Adipose tissue (tissue), 3 donors: ENCODE measurements around the gene RAPGEF3. TPM values are rescaled to one million over a fixed set of nuclear protein-coding genes. Genes with fewer than 3 reads are reported as not detected.

Experiments
- H3K27ac ChIP-seq: one replicate; pipeline ENCODE4 v1.5.1; 2013; ENCODE audit warnings: low read depth, low read length
- WGBS, 3 donors: extraction: QIAGEN DNeasy Blood & Tissue Kit; methylation state at CpG; one replicate each; pipeline ENCODE4 v1.1.7; 2013; 5-methylcytosine and 5-hydroxymethylcytosine counted together
- polyA plus RNA-seq, 3 donors: library from polyadenylated mRNA; stranded (reverse); fragments of 200-250 nt; gene quantifications; one replicate each; pipeline ENCODE4 v1.2.3, GENCODE V29; 2013
- donor health status: healthy with polysubstance abuse.
- donor health status: Bipolar disorder and iron deficiency.
- donor health status: healthy.

The RAPGEF3 gene
- polyA plus RNA-seq, 3 donors, result 11.6 to 239 (median 57.9) TPM

GRCh38 chr12:47793015-47793681, 34.5 kb upstream of the RAPGEF3 start:
- no peak overlapping the region for H3K27ac ChIP-seq
- 83 to 90% (median 85%) methylated on average over 15 of the region's 15 CpGs for WGBS, 3 donors

DNA sequence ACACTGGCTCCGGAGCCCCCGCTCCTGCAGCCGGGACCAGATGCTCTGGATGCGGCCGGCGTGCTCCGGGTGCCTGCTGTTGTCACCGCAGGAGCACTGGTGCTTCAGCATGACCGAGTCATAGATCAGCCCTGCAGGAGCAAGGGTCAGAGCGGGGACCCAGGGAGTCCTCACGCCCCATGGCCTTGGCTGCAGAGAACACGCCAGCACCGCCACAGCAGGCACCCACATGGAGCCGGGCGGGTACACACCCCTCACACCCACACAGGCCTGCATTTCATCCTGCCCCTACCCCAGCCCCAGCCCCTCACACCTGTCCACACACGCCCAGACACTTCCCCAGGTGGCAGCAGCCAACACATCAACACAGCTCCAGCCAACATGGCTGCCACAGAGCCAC, 33.2 kb upstream of the RAPGEF3 start:
- H3K27ac ChIP-seq, result no peak overlapping the region
- WGBS, 3 donors, result 93 to 98% (median 93%) methylated on average over 16 of the region's 16 CpGs

GRCh38 chr12:47791351-47791746, 32.7 kb upstream of the RAPGEF3 start:
- WGBS, 3 donors, result 93 to 94% (median 93%) methylated on average over 13 to 14 of the region's 14 CpGs
- no peak overlapping the region for H3K27ac ChIP-seq

DNA sequence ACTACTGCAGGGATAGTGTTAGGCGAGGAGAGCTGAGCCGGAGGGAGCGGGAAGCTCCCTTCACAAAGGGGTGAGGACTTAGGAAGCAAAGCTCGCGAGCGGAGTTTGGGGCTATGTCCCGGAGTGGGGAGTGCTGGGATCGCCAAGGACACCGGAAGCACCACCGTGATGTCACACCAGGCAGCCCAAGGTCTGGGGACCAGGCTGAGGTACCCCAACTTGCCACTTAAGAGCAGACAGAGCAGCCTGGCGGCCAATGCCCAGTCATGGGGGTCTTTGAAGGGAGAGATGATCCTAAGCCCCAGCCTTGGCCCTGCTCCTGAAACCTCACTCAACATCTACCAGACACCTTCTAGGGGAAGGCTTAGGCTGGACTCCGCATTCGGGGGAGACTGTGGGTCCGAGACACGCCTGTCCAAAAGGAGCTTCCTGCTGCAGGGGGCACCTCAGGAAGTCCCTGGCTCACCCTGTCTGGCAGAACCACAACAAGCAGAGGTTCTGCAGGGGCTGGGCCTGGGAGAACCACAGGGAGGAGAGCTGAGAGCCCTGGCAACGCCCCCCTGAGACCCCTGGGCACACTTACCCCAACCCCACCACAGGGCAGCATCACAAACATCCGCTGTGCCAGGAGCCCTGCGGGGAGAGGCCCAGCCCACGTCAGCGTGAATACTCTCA, 32.1 kb upstream of the RAPGEF3 start:
- WGBS, 3 donors, result 91 to 94% (median 91%) methylated on average over 20 of the region's 20 CpGs
- no peak overlapping the region for H3K27ac ChIP-seq

GRCh38 chr12:47789712-47790489, 31.2 kb upstream of the RAPGEF3 start:
- H3K27ac ChIP-seq, result no peak overlapping the region
- 88 to 90% (median 89%) methylated on average over 22 of the region's 22 CpGs for WGBS, 3 donors

DNA sequence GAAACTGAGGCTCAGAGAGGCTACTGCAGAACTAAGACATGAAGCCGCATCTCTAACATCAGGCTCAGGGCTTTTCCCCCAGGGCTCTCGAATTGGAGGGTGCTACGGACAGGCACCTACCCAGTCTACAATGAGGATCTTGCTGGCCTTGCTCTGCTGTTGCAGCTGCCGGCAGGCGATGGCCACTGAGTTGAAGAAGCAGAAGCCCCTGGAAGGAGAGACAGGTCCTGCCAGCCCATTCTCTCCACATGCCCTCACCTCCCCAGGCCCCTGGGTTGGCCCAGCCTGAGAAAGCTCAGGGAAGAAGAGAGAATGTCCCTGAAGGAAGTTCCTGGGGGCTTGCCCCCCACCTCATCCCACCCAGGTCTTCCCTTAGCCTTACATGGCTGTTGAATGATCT, 30.5 kb upstream of the RAPGEF3 start:
- WGBS, 3 donors, result 90 to 92% (median 91%) methylated on average over 5 of the region's 5 CpGs
- H3K27ac ChIP-seq, result no peak overlapping the region

DNA sequence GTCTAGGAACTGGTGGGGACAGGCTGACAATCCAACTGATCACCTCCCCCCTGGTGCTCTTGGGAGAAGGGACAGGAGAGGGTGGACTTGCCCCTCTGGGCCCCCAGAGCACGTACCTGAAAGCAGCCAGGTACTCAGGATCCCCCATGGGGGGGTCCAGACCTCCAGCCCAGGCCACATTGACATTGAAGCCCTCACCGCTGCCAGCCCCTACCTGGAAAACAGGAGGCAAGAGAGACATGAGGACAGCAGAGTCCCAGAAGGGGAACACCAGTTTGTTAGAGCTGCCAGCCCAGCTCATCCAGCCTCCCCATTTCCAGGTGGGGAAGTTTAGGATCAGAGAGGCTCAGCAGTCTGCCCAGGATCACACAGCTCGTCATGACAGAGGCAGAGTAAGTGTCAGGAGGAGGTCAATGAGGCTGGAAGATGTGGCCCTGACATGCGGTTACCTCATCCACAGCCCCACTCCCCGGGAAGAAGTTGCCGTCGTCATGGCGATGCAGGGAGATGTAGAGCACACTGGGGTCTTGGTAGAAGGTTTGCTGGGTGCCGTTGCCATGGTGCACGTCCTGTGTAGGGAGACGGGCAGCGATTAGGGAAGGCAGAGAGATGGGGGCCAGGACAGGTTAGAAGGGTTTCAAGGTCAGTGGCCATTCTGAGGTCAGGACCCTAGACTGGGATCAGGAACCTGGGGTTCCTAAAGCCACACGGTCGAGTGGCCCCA, 29.1 kb upstream of the RAPGEF3 start:
- WGBS, 3 donors, result 81 to 83% (median 81%) methylated on average over 14 of the region's 14 CpGs
- no peak overlapping the region for H3K27ac ChIP-seq

DNA sequence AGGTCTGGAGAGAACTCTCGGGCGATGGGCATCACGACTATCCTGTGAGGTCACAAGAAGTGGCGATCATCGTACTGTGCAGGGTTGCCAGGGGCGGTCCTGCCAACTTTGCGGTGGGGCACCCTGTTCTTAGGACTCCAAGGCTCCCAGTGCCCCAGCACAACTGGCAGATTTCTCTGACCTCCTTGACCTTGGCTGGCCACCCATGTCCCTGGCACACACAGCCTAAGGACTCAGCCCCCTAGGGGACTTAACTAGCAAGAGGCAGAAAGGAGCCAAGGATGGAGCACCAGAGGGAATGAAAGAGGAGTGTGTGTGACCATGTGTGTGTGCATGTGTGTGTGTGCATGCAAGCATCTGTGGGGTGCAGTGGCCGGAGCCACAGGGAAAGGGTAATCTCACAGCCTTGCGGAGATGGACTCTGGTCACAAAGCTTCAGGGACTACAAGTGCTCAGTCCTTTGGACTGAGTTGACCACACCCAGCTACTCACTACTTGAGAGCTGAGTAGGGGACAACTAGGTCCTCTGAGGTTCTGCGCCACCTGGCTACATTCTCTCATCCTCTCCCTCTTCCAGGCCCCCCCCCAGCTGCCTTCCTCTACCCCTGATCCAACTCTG, 28.1 kb upstream of the RAPGEF3 start:
- no peak overlapping the region for H3K27ac ChIP-seq
- WGBS, 3 donors, result 87 to 96% (median 93%) methylated on average over 10 of the region's 10 CpGs

- WGBS, 3 donors, result 69 to 87% (median 75%) methylated on average over 11 of the region's 11 CpGs
- no peak overlapping the region for H3K27ac ChIP-seq
Measured at GRCh38 chr12:47785887-47786661, 27.4 kb upstream of the RAPGEF3 start.

DNA sequence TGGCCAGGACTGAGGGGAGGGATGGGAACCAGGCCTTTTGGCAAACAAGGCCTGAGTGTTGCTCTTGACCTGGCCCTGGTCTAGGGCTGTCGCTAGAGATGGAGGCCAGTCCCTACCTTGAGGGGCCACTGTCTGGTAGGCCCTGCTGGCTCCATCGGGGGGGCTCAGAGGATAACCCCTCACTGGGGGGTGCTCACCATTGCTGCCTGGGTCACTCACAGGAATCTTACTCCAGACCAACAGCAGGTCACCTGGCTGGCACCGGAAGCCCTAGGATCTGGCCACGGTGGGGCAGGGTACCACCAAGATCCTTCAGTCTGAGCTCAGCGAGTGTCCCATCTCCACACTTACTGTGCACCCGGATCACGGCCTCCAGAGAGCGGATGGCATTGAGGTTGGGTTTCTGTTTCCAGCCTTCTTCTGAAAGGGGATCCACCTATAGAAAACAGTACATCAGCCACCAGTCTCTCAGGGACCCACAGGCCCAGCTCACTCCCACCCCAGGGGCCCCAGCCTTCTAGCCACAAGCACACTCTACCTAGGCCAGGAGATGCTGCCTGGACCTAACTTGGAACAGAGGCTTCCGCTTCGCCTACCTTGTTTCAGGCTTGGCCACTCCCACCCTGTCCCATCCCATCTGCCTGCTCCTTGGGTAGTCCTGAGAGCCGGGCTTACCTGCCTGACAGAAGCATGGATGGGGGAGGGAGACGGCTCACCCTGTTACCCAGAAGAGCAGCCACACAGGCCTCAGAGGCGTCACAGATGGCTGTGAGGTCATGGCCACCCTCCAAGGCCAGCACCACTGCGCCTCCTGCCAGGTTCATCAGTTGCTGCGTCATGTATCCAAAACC, 26.6 kb upstream of the RAPGEF3 start:
- H3K27ac ChIP-seq, result no peak overlapping the region
- WGBS, 3 donors, result 75 to 86% (median 86%) methylated on average over 15 of the region's 15 CpGs

- H3K27ac ChIP-seq, result no peak overlapping the region
- WGBS, 3 donors, result 82 to 89% (median 89%) methylated on average over 20 of the region's 20 CpGs
Measured at GRCh38 chr12:47783821-47784819, 25.4 kb upstream of the RAPGEF3 start.

GRCh38 chr12:47783024-47783755, 24.5 kb upstream of the RAPGEF3 start:
- H3K27ac ChIP-seq, result no peak overlapping the region
- 76 to 92% (median 79%) methylated on average over 17 of the region's 17 CpGs for WGBS, 3 donors

DNA sequence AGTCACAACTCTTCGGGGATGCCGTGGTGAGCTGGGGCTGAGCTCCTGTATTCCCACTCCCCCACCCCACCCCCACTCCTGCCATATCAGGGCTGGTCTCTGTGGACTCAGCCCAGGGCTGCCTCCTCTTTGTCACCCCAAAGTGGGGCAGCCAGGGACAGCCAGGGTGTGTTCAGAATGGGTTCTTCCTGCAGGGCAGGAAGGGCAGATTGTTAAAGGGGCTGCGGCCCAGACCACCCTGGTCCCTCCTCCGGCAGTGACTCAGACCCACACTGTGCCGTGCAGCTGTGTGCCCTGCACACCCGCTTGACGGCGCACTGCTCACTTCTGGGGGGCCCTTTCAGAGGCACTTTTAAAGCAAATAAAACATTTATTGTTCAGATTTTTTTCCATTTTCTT, 23.7 kb upstream of the RAPGEF3 start:
- no peak overlapping the region for H3K27ac ChIP-seq
- 61 to 78% (median 69%) methylated on average over 8 of the region's 8 CpGs for WGBS, 3 donors

GRCh38 chr12:47781479-47782371, 23.0 kb upstream of the RAPGEF3 start:
- 73 to 83% (median 77%) methylated on average over 13 of the region's 13 CpGs for WGBS, 3 donors
- H3K27ac ChIP-seq, result no peak overlapping the region
